ENCODE data around the gene PET100. TPM values are rescaled to one million over a fixed set of nuclear protein-coding genes. Genes with fewer than 3 reads are reported as not detected.

PET100 gene
- total and polyA plus RNA-seq, 2 experiments from 2014 or later: 8.6 to 636 TPM

DNA sequence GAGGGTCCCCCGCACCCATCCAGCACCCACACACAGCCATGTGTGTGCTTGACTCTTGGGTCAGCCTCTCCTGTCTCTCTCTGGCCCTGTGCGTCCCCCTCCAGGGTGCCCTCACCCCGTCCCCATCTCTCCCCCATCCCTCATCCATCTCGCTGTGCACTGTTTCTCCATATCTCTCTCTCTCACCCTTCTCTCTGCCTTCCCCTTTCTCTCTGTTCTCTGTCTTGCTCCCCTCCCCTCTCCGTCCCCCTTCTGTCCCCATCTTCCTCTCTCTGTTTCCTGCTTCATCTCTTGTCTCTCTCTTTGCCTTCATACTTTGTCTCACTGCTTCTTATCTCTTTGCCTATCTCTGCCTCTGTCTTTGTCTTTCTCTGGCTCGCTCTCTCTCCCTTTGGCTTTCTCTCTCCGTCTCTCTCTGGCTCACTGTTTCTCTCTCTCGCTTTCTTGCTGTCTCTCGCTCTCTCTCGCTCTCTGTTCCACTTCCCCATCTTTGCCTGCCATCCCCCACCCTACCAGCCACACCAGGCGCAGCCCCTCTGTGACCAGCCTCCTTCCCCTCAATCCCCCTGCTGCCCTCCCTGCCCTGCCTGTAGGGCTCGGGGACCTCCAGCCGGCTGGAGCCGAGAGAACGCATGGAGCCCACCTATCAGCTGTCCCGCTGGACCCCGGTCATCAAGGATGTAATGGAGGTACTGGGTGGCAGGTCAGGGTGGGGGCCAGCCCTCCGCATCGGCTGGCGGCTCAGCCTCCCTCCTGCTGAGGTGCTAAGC, 16.2 kb downstream of the PET100 start:
- peaks cover 3% of the 10 kb centered on the region; the same call in 1 of the 3 replicates for H3K36me3 Mint-ChIP-seq (ENCODE audit: low read depth)
- Histone ChIP-seq H3K27me3 (ENCODE audit: insufficient read depth) (peaks cover 3% of the 10 kb centered on the region; the same call in 1 of the 2 replicates), H3K79me2 (replicated peaks; ENCODE audit: insufficient read depth) (no peaks in the 10 kb centered on the region), H4K20me1 (replicated peaks; ENCODE audit: insufficient read depth) (no peaks in the 10 kb centered on the region; the same call in 1 of the 2 replicates), H3K9me2 (ENCODE audit: insufficient read depth) (no peaks in the 10 kb centered on the region), H3K4me2 (no peak overlapping the region), H3K4me3 (no peak overlapping the region), H3K4me1 (ENCODE audit: insufficient read depth) (no peaks in the 10 kb centered on the region), H3K36me3 (ENCODE audit: insufficient read depth) (no peaks in the 10 kb centered on the region), H3F3A (replicated peaks; ENCODE audit: low read depth) (no peaks in the 10 kb centered on the region), H2AFZ (no peak overlapping the region), H3K27ac (ENCODE audit: low read depth) (no peak overlapping the region)
- peaks cover 13% of the 10 kb centered on the region for H3K27me3 Mint-ChIP-seq (ENCODE audit: insufficient read depth, low read depth, poor library complexity)
- DNase-seq (ENCODE audit: low spot score) (no peak), ATAC-seq (no peak)
- no peak for TF ChIP-seq JUNB (IDR thresholded peaks at IDR 0.05; ENCODE audit: unreplicated experiment)
- TF ChIP-seq, protein P1, sequence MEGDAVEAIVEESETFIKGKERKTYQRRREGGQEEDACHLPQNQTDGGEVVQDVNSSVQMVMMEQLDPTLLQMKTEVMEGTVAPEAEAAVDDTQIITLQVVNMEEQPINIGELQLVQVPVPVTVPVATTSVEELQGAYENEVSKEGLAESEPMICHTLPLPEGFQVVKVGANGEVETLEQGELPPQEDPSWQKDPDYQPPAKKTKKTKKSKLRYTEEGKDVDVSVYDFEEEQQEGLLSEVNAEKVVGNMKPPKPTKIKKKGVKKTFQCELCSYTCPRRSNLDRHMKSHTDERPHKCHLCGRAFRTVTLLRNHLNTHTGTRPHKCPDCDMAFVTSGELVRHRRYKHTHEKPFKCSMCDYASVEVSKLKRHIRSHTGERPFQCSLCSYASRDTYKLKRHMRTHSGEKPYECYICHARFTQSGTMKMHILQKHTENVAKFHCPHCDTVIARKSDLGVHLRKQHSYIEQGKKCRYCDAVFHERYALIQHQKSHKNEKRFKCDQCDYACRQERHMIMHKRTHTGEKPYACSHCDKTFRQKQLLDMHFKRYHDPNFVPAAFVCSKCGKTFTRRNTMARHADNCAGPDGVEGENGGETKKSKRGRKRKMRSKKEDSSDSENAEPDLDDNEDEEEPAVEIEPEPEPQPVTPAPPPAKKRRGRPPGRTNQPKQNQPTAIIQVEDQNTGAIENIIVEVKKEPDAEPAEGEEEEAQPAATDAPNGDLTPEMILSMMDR (conservative IDR thresholded peaks at IDR 0.05; ENCODE audit: low read depth in 2 of 2): no peak
- no peak for TF ChIP-seq EZH2phosphoT487 (IDR thresholded peaks at IDR 0.05; ENCODE audit: unreplicated experiment)
- TF ChIP-seq, protein P2, sequence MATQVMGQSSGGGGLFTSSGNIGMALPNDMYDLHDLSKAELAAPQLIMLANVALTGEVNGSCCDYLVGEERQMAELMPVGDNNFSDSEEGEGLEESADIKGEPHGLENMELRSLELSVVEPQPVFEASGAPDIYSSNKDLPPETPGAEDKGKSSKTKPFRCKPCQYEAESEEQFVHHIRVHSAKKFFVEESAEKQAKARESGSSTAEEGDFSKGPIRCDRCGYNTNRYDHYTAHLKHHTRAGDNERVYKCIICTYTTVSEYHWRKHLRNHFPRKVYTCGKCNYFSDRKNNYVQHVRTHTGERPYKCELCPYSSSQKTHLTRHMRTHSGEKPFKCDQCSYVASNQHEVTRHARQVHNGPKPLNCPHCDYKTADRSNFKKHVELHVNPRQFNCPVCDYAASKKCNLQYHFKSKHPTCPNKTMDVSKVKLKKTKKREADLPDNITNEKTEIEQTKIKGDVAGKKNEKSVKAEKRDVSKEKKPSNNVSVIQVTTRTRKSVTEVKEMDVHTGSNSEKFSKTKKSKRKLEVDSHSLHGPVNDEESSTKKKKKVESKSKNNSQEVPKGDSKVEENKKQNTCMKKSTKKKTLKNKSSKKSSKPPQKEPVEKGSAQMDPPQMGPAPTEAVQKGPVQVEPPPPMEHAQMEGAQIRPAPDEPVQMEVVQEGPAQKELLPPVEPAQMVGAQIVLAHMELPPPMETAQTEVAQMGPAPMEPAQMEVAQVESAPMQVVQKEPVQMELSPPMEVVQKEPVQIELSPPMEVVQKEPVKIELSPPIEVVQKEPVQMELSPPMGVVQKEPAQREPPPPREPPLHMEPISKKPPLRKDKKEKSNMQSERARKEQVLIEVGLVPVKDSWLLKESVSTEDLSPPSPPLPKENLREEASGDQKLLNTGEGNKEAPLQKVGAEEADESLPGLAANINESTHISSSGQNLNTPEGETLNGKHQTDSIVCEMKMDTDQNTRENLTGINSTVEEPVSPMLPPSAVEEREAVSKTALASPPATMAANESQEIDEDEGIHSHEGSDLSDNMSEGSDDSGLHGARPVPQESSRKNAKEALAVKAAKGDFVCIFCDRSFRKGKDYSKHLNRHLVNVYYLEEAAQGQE (IDR thresholded peaks at IDR 0.05; ENCODE audit: unreplicated experiment): no peak
- TF ChIP-seq NANOG (IDR thresholded peaks at IDR 0.05; ENCODE audit: borderline replicate concordance): no peak
- TF ChIP-seq CREB1 (CRISPR knock-in tag; IDR thresholded peaks at IDR 0.05; ENCODE audit: low read depth): no peak
- H3K27ac Mint-ChIP-seq: no peak overlapping the region
- no peak overlapping the region; the same call in 2 of the 3 replicates for H3K4me3 Mint-ChIP-seq
- H3K4me1 Mint-ChIP-seq: no peaks in the 10 kb centered on the region
- no peaks in the 10 kb centered on the region for H3K9me3 Mint-ChIP-seq

DNA sequence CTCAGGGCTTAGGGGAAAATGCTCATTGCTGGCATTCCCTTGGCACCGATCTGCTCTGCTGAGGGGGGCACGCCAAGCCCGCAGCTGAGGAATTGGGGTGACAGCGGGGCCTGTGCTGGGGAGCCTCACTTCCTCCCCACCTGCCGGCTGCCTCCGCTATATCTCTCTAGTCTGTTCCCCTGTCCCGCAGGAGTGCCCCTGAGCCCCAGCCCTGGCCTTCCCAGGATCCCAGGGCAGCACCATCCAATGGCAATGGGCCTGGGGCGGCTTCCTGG, 16.8 kb downstream of the PET100 start:
- DNase-seq (ENCODE audit: low spot score) (no peak), ATAC-seq (no peak)
- Mint-ChIP-seq H3K4me3 (no peak overlapping the region), H3K27me3 (ENCODE audit: insufficient read depth, low read depth, poor library complexity) (peaks cover 14% of the 10 kb centered on the region), H3K27ac (no peak overlapping the region), H3K36me3 (ENCODE audit: low read depth) (peaks cover 3% of the 10 kb centered on the region; the same call in 1 of the 3 replicates), H3K9me3 (no peaks in the 10 kb centered on the region), H3K4me1 (no peaks in the 10 kb centered on the region)
- no peak overlapping the region for H3K27ac ChIP-seq (ENCODE audit: low read depth)
- H3K4me1 ChIP-seq (ENCODE audit: insufficient read depth): no peaks in the 10 kb centered on the region
- H3K4me2 ChIP-seq: no peak overlapping the region
- H3K79me2 ChIP-seq (replicated peaks; ENCODE audit: insufficient read depth): no peaks in the 10 kb centered on the region
- H3K27me3 ChIP-seq (ENCODE audit: insufficient read depth): peaks cover 6% of the 10 kb centered on the region; the same call in 1 of the 2 replicates
- no peak overlapping the region for H2AFZ ChIP-seq
- H3K4me3 ChIP-seq: no peak overlapping the region
- no peaks in the 10 kb centered on the region for H3K36me3 ChIP-seq (ENCODE audit: insufficient read depth)
- H4K20me1 ChIP-seq (replicated peaks; ENCODE audit: insufficient read depth): no peaks in the 10 kb centered on the region; the same call in 1 of the 2 replicates
- H3F3A ChIP-seq (replicated peaks; ENCODE audit: low read depth): no peaks in the 10 kb centered on the region
- no peaks in the 10 kb centered on the region for H3K9me2 ChIP-seq (ENCODE audit: insufficient read depth)
- no peak for TF ChIP-seq EZH2 (IDR thresholded peaks at IDR 0.05; ENCODE audit: low read depth, unreplicated experiment)
- TF ChIP-seq, protein P3, sequence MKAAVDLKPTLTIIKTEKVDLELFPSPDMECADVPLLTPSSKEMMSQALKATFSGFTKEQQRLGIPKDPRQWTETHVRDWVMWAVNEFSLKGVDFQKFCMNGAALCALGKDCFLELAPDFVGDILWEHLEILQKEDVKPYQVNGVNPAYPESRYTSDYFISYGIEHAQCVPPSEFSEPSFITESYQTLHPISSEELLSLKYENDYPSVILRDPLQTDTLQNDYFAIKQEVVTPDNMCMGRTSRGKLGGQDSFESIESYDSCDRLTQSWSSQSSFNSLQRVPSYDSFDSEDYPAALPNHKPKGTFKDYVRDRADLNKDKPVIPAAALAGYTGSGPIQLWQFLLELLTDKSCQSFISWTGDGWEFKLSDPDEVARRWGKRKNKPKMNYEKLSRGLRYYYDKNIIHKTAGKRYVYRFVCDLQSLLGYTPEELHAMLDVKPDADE (IDR thresholded peaks at IDR 0.05): no peak
- no peak for TF ChIP-seq POLR2AphosphoS5 (IDR thresholded peaks at IDR 0.05; ENCODE audit: low read depth)
- no peak for TF ChIP-seq ZNF114 (CRISPR knock-in tag; IDR thresholded peaks at IDR 0.05)
- no peak for TF ChIP-seq JUNB (IDR thresholded peaks at IDR 0.05; ENCODE audit: unreplicated experiment)
- no peak for TF ChIP-seq NANOG (IDR thresholded peaks at IDR 0.05; ENCODE audit: borderline replicate concordance)
- TF ChIP-seq, protein P1 (conservative IDR thresholded peaks at IDR 0.05; ENCODE audit: low read depth in 2 of 2): no peak
- TF ChIP-seq CREB1 (CRISPR knock-in tag; IDR thresholded peaks at IDR 0.05; ENCODE audit: low read depth): no peak
- TF ChIP-seq EZH2phosphoT487 (IDR thresholded peaks at IDR 0.05; ENCODE audit: unreplicated experiment): no peak
- TF ChIP-seq, protein P2 (IDR thresholded peaks at IDR 0.05; ENCODE audit: unreplicated experiment): no peak
